Activated CD4-positive, CD25-positive, alpha-beta regulatory T cell treated with anti-CD3 and anti-CD28 coated beads, Interleukin-2, amount 50 U/mL, for 16 hours (primary cell): Measurements from ENCODE around the gene HIP1.
A peak's percentile ranks its signal among the peaks of the same experiment; 100 is the strongest.
"Not testable (repeated sequence)": the region's sequence is repeated elsewhere in the genome, so short reads cannot be mapped to it uniquely, and the experiment has no call there.

Source experiments
- DNase-seq: peaks from one replicate; pipeline ENCODE4 v3.0.0-alpha.2; 2020; ENCODE audit warnings: low read depth, low spot score

HIP1 gene

GRCh38 chr7:75644589-75644988 lies 94.2 kb downstream of the HIP1 start:
- DNase-seq: no peak

- peak; percentile 47 for DNase-seq
These were observed 95.8 kb downstream of the HIP1 start for GRCh38 chr7:75642810-75643486.

GRCh38 chr7:75640201-75640600 lies 98.5 kb downstream of the HIP1 start:
- no peak for DNase-seq

- no peak for DNase-seq
These were observed 98.9 kb downstream of the HIP1 start for GRCh38 chr7:75639886-75640190.

GRCh38 chr7:75639071-75639885 lies 99.5 kb downstream of the HIP1 start:
- DNase-seq: no peak

GRCh38 chr7:75638594-75639070 lies 100.1 kb downstream of the HIP1 start:
- no peak for DNase-seq

- no peak for DNase-seq
These were observed 100.7 kb downstream of the HIP1 start for GRCh38 chr7:75637854-75638593.

GRCh38 chr7:75635036-75635435 lies 103.7 kb downstream of the HIP1 start:
- DNase-seq: no peak

GRCh38 chr7:75632587-75632986 lies 106.2 kb downstream of the HIP1 start:
- DNase-seq: not testable (repeated sequence)

- DNase-seq: no peak
These were observed 107.0 kb downstream of the HIP1 start for GRCh38 chr7:75631711-75632110.

GRCh38 chr7:75630549-75630948 lies 108.2 kb downstream of the HIP1 start:
- no peak for DNase-seq

- no peak for DNase-seq
These were observed 109.7 kb downstream of the HIP1 start for GRCh38 chr7:75629044-75629443.

- no peak for DNase-seq
These were observed 110.7 kb downstream of the HIP1 start for GRCh38 chr7:75628055-75628454.

GRCh38 chr7:75626954-75627353 lies 111.8 kb downstream of the HIP1 start:
- no peak for DNase-seq

- no peak for DNase-seq
These were observed 112.9 kb downstream of the HIP1 start for GRCh38 chr7:75625868-75626267.

- DNase-seq: no peak
These were observed 114.5 kb downstream of the HIP1 start for GRCh38 chr7:75624134-75624832.

- DNase-seq: no peak
These were observed 115.2 kb downstream of the HIP1 start for GRCh38 chr7:75623390-75624133.

- DNase-seq: no peak
These were observed 117.6 kb downstream of the HIP1 start for GRCh38 chr7:75621124-75621523.

GRCh38 chr7:75619636-75620035 lies 119.1 kb downstream of the HIP1 start:
- DNase-seq: no peak

- no peak for DNase-seq
These were observed 121.0 kb downstream of the HIP1 start for GRCh38 chr7:75617634-75618234.
